ENCODE data around the gene CDC7.

The CDC7 gene

DNA sequence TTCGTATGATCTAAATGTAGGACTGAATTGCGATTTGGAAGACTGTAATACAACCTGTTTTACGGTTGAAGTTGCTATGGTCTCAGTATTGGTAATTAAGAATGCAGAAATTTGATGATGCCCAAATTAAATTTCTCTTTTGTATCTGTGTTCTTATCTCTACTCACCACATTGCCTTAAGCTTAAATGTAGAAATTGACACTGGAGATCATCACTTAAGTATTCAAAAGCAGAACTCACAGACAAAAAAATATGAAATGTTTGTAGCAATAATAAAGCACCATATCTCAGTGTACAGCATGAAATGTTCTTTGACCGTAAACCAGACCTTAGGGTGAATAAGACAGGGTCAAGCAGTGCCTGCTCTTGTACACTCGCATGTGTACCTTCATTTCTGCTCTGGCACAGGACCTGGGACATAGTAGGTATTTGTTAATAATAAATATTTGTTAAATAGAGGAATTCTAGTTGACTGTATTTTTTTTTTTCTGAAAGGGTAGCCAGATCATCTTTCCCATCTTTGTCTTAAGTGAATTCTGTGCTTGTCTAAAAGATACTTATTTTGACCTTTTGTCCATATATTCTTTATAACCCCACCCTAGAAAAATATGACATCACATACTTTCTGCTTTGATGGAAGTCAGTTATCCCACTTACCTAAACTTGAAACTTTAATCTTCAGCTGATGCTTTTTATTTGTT lies 1.5 kb downstream of the CDC7 start:
- peak overlapping the region; percentile 88 for H3K4me3 ChIP-seq (ENCODE audit: low read depth, low read length)
- TF ChIP-seq, protein P1, sequence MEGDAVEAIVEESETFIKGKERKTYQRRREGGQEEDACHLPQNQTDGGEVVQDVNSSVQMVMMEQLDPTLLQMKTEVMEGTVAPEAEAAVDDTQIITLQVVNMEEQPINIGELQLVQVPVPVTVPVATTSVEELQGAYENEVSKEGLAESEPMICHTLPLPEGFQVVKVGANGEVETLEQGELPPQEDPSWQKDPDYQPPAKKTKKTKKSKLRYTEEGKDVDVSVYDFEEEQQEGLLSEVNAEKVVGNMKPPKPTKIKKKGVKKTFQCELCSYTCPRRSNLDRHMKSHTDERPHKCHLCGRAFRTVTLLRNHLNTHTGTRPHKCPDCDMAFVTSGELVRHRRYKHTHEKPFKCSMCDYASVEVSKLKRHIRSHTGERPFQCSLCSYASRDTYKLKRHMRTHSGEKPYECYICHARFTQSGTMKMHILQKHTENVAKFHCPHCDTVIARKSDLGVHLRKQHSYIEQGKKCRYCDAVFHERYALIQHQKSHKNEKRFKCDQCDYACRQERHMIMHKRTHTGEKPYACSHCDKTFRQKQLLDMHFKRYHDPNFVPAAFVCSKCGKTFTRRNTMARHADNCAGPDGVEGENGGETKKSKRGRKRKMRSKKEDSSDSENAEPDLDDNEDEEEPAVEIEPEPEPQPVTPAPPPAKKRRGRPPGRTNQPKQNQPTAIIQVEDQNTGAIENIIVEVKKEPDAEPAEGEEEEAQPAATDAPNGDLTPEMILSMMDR (IDR thresholded peaks at IDR 0.05; ENCODE audit: borderline replicate concordance, insufficient read depth, low read depth, low read length) = no peak

DNA sequence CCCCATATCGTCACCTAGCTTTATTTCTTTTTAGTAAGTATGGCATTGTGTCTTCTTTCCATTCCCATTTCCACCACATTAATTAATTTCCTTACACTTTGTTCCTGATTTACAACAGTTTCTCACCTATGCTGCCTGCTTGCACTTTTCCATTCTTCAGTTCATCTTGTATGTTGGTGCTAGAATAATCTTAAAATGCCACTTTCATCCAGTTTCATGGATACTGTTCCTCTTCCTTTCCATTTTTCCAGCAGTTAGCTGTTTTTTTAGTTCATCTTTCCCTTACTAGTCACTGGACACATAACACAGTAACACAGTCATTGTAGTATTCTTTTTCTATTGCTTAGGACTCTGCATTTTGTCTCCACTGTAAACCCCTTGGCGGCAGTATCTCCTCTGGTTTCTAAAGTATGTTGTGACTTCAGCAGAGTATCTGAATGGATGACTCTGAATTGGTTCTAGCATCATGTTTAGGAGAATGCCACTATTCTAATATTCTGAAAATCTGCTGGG lies 2.1 kb downstream of the CDC7 start:
- no peak overlapping the region for H3K4me3 ChIP-seq (ENCODE audit: low read depth, low read length)
- TF ChIP-seq, protein P1 (IDR thresholded peaks at IDR 0.05; ENCODE audit: borderline replicate concordance, insufficient read depth, low read depth, low read length) = no peak

DNA sequence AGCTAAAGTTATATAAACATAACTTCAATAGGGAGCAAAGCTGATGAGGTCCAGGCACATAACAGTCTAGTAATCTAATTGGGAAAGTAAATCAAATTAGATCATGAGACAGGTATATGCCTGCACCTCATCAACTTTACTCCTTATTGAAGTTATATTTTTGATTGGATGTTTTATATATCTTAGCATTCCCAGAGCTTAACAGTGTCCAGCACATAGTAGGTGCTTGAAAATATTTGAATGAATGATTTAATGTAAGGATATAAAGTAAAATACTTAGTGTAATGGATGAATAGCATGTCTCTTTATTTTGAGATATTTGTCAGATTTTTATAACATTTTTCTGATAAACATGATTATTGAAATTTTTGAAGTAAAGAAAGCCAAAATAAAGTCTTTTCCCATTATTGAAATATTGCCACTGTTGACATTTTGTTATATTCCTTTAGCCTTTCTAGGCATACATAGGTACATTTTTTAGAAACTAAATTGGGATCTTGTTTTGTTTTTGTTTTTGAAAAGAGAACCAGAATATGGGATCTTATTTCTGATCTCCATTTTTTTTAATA lies 2.8 kb downstream of the CDC7 start:
- TF ChIP-seq, protein P1 (IDR thresholded peaks at IDR 0.05; ENCODE audit: borderline replicate concordance, insufficient read depth, low read depth, low read length) = no peak
- no peak overlapping the region for H3K4me3 ChIP-seq (ENCODE audit: low read depth, low read length)

DNA sequence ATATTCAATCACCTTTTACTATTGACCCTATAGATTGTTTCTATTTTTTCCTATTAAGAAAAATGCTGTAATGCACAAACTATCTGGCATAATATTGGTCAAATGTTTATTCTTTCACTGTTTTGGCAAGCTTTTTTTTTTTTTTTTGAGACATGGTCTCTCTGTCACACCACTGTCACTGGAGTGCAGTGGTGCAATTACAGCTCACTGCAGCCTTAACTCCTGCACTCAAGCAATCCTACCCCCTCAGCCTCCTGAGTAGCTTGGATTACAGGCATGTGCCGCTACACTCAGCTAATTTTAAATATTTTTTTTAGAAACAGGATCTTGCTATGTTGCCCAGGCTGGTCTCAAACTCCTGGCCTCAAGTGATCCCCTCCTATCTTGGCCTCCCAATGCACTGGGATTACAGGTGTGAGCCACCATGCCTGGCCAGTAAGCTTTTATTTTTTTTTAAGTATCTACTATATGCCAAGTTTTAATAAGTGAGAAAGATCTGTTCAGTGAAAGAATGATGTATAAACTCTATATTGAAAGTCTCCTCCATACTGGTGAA lies 3.4 kb downstream of the CDC7 start:
- no peak overlapping the region for H3K4me3 ChIP-seq (ENCODE audit: low read depth, low read length)
- TF ChIP-seq, protein P1 (IDR thresholded peaks at IDR 0.05; ENCODE audit: borderline replicate concordance, insufficient read depth, low read depth, low read length) = no peak

DNA sequence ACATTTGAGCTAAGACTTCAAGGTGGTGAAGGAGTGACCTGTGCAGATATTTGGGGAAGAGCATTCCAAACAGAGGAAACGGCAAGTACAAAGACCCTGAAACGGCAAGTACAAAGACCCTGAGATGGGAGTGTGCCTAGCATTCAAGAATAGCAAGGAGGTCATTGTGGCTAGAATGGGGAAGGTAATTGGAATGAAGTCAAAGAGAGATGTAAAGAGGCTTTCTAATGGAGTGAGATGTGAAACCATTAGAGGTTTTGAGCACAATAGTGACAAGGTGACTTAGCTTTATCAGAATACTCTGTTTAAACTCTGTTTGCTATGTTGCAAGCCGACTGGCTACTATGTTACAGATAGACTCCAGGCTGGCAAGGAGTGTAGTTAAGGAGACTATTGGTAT lies 4.4 kb downstream of the CDC7 start:
- no peak overlapping the region for H3K4me3 ChIP-seq (ENCODE audit: low read depth, low read length)
- TF ChIP-seq, protein P1 (IDR thresholded peaks at IDR 0.05; ENCODE audit: borderline replicate concordance, insufficient read depth, low read depth, low read length) = no peak

DNA sequence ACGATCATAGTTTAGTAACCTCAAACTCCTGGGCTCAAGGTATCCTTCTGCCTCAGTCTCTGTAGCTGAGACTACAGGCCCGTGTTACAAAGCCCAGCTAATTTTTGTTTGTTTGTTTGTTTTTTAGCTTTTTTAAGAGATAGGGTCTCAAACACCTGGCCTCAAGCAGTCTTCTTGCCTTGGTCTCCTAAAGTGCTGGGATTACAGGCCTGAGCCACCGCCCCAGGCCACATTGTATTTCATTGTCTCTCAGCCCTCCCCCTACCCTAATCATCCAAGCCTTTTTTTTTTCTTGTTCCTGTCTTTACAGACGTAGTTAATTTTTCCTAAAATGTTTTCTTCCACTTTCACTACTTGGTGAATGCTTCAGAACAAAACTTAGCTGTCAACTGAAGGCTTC lies 5.4 kb downstream of the CDC7 start:
- H3K4me3 ChIP-seq (ENCODE audit: low read depth, low read length) = no peak overlapping the region
- TF ChIP-seq, protein P1 (IDR thresholded peaks at IDR 0.05; ENCODE audit: borderline replicate concordance, insufficient read depth, low read depth, low read length) = no peak

DNA sequence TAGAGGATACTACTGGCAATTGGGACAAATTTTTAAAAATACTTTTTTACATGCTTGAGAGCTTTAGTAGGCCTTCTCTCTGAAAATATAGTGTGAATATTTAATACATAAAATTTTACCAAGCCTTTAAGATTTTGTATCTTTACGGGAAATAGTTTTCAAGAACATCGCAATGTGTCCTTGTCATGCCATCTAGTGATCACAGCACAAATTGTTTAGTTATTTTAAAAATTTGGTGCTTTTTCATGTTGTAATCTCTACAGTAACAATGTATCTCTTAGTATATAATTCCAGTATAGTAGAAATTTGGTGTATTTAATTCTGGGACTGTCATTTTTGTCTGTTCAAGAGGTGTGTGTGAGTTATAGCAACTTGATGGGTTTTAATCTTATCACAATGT lies 6.7 kb downstream of the CDC7 start:
- TF ChIP-seq, protein P1 (IDR thresholded peaks at IDR 0.05; ENCODE audit: borderline replicate concordance, insufficient read depth, low read depth, low read length) = no peak
- H3K4me3 ChIP-seq (ENCODE audit: low read depth, low read length) = no peak overlapping the region
